Activated CD8-positive, alpha-beta T cell treated with anti-CD3 and anti-CD28 coated beads, Interleukin-2, amount 10 ng/mL, durations not matched to agents 7 days and 5 days (primary cell): ENCODE measurements around the gene CDK14. TPM values are rescaled to one million over a fixed set of nuclear protein-coding genes. Genes with fewer than 3 reads are reported as not detected.

Experiments used
- ATAC-seq: fragments of 150-1000 bp; cut with Tn5 transposase; one replicate; pipeline ENCODE4 v1.10.0; 2021; ENCODE audit warnings: moderate library complexity
- CTCF ChIA-PET: fragments of 350-600 bp; sonication (Branson Sonifier 250); formaldehyde crosslinking; loops from one replicate; lab custom pipeline; 2021; ENCODE audit warnings: antibody characterized with exemption; lab: Charles Lee
- POLR2A ChIA-PET: fragments of 350-600 bp; sonication (Branson Sonifier 250); formaldehyde crosslinking; loops from one replicate; lab custom pipeline; 2021; ENCODE audit warnings: antibody characterized with exemption; lab: Charles Lee
- DNase-seq: peaks from one replicate; pipeline ENCODE4 v3.0.0-alpha.2; 2020
- H3K27ac Mint-ChIP-seq: one replicate; pipeline ENCODE4 v1.8.0; 2021; ENCODE audit warnings: mild to moderate bottlenecking, mixed read lengths
- H3K27me3 Mint-ChIP-seq: one replicate; pipeline ENCODE4 v1.8.0; 2021; ENCODE audit warnings: low read depth, mixed read lengths
- H3K36me3 Mint-ChIP-seq: one replicate; pipeline ENCODE4 v1.8.0; 2021; ENCODE audit warnings: low read depth, mixed read lengths
- H3K4me1 Mint-ChIP-seq: one replicate; pipeline ENCODE4 v1.8.0; 2021; ENCODE audit warnings: low read depth, mixed read lengths
- H3K4me3 Mint-ChIP-seq: one replicate; pipeline ENCODE4 v1.8.0; 2021; ENCODE audit warnings: mild to moderate bottlenecking, mixed read lengths
- H3K9me3 Mint-ChIP-seq: one replicate; pipeline ENCODE4 v1.8.0; 2022; ENCODE audit warnings: mixed read lengths; ENCODE audit not compliant: insufficient read depth
- total RNA-seq, 2 experiments: library from RNA; stranded (reverse); gene quantifications; one replicate each; pipeline ENCODE4 v1.2.3, GENCODE V29; 2021

Gene CDK14
- total RNA-seq, 2 experiments from 2014 or later: not detected

- Mint-ChIP-seq H3K27ac (no peak overlapping the region), H3K4me1 (no peaks in the 10 kb centered on the region), H3K36me3 (no peaks in the 10 kb centered on the region), H3K27me3 (no peaks in the 10 kb centered on the region), H3K9me3 (no peaks in the 10 kb centered on the region), H3K4me3 (no peak overlapping the region)
- ChIA-PET CTCF (no interaction called here), POLR2A (no interaction called here)
- DNase-seq (no peak), ATAC-seq (no peak)
These were observed 76.1 kb downstream of the CDK14 start for GRCh38 chr7:90672210-90672609.

- H3K36me3 Mint-ChIP-seq: no peaks in the 10 kb centered on the region
- no peaks in the 10 kb centered on the region for H3K27me3 Mint-ChIP-seq
- CTCF ChIA-PET: no interaction called here
- no peak overlapping the region for H3K4me3 Mint-ChIP-seq
- no peak overlapping the region for H3K27ac Mint-ChIP-seq
- DNase-seq (no peak), ATAC-seq (no peak)
- H3K4me1 Mint-ChIP-seq: no peaks in the 10 kb centered on the region
- POLR2A ChIA-PET: no interaction called here
- no peaks in the 10 kb centered on the region for H3K9me3 Mint-ChIP-seq
These were observed 78.5 kb downstream of the CDK14 start for GRCh38 chr7:90674625-90675024.

- no peaks in the 10 kb centered on the region for H3K27me3 Mint-ChIP-seq
- ATAC-seq (no peak), DNase-seq (no peak)
- H3K4me1 Mint-ChIP-seq: no peaks in the 10 kb centered on the region
- no peaks in the 10 kb centered on the region for H3K9me3 Mint-ChIP-seq
- no peak overlapping the region for H3K4me3 Mint-ChIP-seq
- ChIA-PET POLR2A (no interaction called here), CTCF (no interaction called here)
- no peak overlapping the region for H3K27ac Mint-ChIP-seq
- no peaks in the 10 kb centered on the region for H3K36me3 Mint-ChIP-seq
These were observed 79.9 kb downstream of the CDK14 start for GRCh38 chr7:90675982-90676381.

- DNase-seq (no peak), ATAC-seq (no peak)
- Mint-ChIP-seq H3K4me1 (no peaks in the 10 kb centered on the region), H3K27me3 (no peaks in the 10 kb centered on the region), H3K27ac (no peak overlapping the region), H3K36me3 (no peaks in the 10 kb centered on the region), H3K9me3 (no peaks in the 10 kb centered on the region), H3K4me3 (no peak overlapping the region)
- CTCF ChIA-PET: no interaction called here
- POLR2A ChIA-PET: no interaction called here
These were observed 81.6 kb downstream of the CDK14 start for GRCh38 chr7:90677486-90678404.

GRCh38 chr7:90678986-90679385 lies 82.9 kb downstream of the CDK14 start:
- Mint-ChIP-seq H3K27ac (no peak overlapping the region), H3K4me1 (no peaks in the 10 kb centered on the region), H3K9me3 (no peaks in the 10 kb centered on the region), H3K27me3 (no peaks in the 10 kb centered on the region), H3K36me3 (no peaks in the 10 kb centered on the region), H3K4me3 (no peak overlapping the region)
- CTCF ChIA-PET: no interaction called here
- no peak for ATAC-seq
- DNase-seq: no peak
- POLR2A ChIA-PET: no interaction called here

GRCh38 chr7:90680484-90680883 lies 84.4 kb downstream of the CDK14 start:
- CTCF ChIA-PET: no interaction called here
- H3K27ac Mint-ChIP-seq: no peak overlapping the region
- H3K4me1 Mint-ChIP-seq: no peaks in the 10 kb centered on the region
- H3K36me3 Mint-ChIP-seq: no peaks in the 10 kb centered on the region
- H3K9me3 Mint-ChIP-seq: no peaks in the 10 kb centered on the region
- no peak overlapping the region for H3K4me3 Mint-ChIP-seq
- POLR2A ChIA-PET: no interaction called here
- no peak for DNase-seq
- no peak for ATAC-seq
- no peaks in the 10 kb centered on the region for H3K27me3 Mint-ChIP-seq

- H3K9me3 Mint-ChIP-seq: no peaks in the 10 kb centered on the region
- ATAC-seq (no peak), DNase-seq (no peak)
- H3K4me3 Mint-ChIP-seq: no peak overlapping the region
- no peaks in the 10 kb centered on the region for H3K27me3 Mint-ChIP-seq
- no peaks in the 10 kb centered on the region for H3K36me3 Mint-ChIP-seq
- no peak overlapping the region for H3K27ac Mint-ChIP-seq
- POLR2A ChIA-PET: no interaction called here
- H3K4me1 Mint-ChIP-seq: no peaks in the 10 kb centered on the region
- CTCF ChIA-PET: no interaction called here
These were observed 85.4 kb downstream of the CDK14 start for GRCh38 chr7:90681336-90682022.

GRCh38 chr7:90686146-90686545 lies 90.0 kb downstream of the CDK14 start:
- H3K27me3 Mint-ChIP-seq: no peaks in the 10 kb centered on the region
- no peaks in the 10 kb centered on the region for H3K9me3 Mint-ChIP-seq
- no peak overlapping the region for H3K27ac Mint-ChIP-seq
- no peak overlapping the region for H3K4me3 Mint-ChIP-seq
- no peaks in the 10 kb centered on the region for H3K4me1 Mint-ChIP-seq
- ChIA-PET POLR2A (no interaction called here), CTCF (no interaction called here)
- no peak for ATAC-seq
- DNase-seq: no peak
- no peaks in the 10 kb centered on the region for H3K36me3 Mint-ChIP-seq

- no peaks in the 10 kb centered on the region for H3K9me3 Mint-ChIP-seq
- POLR2A ChIA-PET: no interaction called here
These were observed 92.7 kb downstream of the CDK14 start for GRCh38 chr7:90688810-90689209.

GRCh38 chr7:90689260-90689659 lies 93.1 kb downstream of the CDK14 start:
- ChIA-PET CTCF (no interaction called here), POLR2A (no interaction called here)
- no peaks in the 10 kb centered on the region for H3K27me3 Mint-ChIP-seq
- no peak overlapping the region for H3K4me3 Mint-ChIP-seq
- ATAC-seq (no peak), DNase-seq (no peak)
- H3K36me3 Mint-ChIP-seq: no peaks in the 10 kb centered on the region
- H3K9me3 Mint-ChIP-seq: no peaks in the 10 kb centered on the region
- H3K4me1 Mint-ChIP-seq: no peaks in the 10 kb centered on the region
- no peak overlapping the region for H3K27ac Mint-ChIP-seq

More at GRCh38 chr7:90688810-90689209, 92.7 kb downstream of the CDK14 start:
- Mint-ChIP-seq H3K27me3 (no peaks in the 10 kb centered on the region), H3K4me1 (no peaks in the 10 kb centered on the region), H3K36me3 (no peaks in the 10 kb centered on the region), H3K4me3 (no peak overlapping the region), H3K27ac (no peak overlapping the region)
- no peak for DNase-seq
- CTCF ChIA-PET: no interaction called here
- ATAC-seq: no peak

- POLR2A ChIA-PET: no interaction called here
- Mint-ChIP-seq H3K36me3 (no peaks in the 10 kb centered on the region), H3K4me3 (no peak overlapping the region), H3K27ac (no peak overlapping the region), H3K27me3 (no peaks in the 10 kb centered on the region), H3K9me3 (no peaks in the 10 kb centered on the region), H3K4me1 (no peaks in the 10 kb centered on the region)
- DNase-seq (no peak), ATAC-seq (no peak)
- CTCF ChIA-PET: no interaction called here
These were observed 94.2 kb downstream of the CDK14 start for GRCh38 chr7:90690159-90690858.

GRCh38 chr7:90692396-90692795 lies 96.3 kb downstream of the CDK14 start:
- H3K4me3 Mint-ChIP-seq: no peak overlapping the region
- no peaks in the 10 kb centered on the region for H3K9me3 Mint-ChIP-seq
- H3K27me3 Mint-ChIP-seq: no peaks in the 10 kb centered on the region
- no peaks in the 10 kb centered on the region for H3K4me1 Mint-ChIP-seq
- POLR2A ChIA-PET: no interaction called here
- CTCF ChIA-PET: no interaction called here
- DNase-seq: no peak
- no peaks in the 10 kb centered on the region for H3K36me3 Mint-ChIP-seq
- no peak for ATAC-seq
- no peak overlapping the region for H3K27ac Mint-ChIP-seq
